Measurements from ENCODE around the gene CFDP1.

DNA sequence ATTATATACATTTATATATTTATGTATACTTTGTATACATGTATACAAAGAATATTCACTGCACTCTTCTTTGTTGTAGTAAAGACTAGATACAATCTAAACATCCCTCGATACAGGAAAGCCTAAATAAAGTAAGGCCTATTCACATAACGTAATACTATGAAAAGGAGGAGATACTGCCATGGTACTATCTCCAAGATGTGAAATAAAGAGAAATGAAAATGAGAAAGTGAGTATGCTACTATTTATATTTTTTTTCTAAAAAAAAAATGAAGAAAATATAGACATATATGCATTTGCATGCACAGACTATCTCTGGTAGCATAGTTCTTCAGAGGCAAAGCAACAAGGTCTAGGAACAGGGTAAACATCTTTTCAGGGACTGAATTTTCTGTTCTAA, 19.4 kb downstream of the CFDP1 start:
- TF ChIP-seq, protein P1, sequence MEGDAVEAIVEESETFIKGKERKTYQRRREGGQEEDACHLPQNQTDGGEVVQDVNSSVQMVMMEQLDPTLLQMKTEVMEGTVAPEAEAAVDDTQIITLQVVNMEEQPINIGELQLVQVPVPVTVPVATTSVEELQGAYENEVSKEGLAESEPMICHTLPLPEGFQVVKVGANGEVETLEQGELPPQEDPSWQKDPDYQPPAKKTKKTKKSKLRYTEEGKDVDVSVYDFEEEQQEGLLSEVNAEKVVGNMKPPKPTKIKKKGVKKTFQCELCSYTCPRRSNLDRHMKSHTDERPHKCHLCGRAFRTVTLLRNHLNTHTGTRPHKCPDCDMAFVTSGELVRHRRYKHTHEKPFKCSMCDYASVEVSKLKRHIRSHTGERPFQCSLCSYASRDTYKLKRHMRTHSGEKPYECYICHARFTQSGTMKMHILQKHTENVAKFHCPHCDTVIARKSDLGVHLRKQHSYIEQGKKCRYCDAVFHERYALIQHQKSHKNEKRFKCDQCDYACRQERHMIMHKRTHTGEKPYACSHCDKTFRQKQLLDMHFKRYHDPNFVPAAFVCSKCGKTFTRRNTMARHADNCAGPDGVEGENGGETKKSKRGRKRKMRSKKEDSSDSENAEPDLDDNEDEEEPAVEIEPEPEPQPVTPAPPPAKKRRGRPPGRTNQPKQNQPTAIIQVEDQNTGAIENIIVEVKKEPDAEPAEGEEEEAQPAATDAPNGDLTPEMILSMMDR (IDR thresholded peaks at IDR 0.05; ENCODE audit: insufficient read depth, low read length) = no peak
- TF ChIP-seq POLR2AphosphoS5 (IDR thresholded peaks at IDR 0.05; ENCODE audit: low read depth) = no peak
